ENCODE results near the gene CCR9. TPM values are rescaled to one million over a fixed set of nuclear protein-coding genes. Genes with fewer than 3 reads are reported as not detected.

CCR9 gene
- total and polyA plus RNA-seq, 7 experiments from 2014 or later: 0.31 to 0.66 (median 0.48) TPM; not detected in 1

GRCh38 chr3:45860481-45860880 is 25.9 kb upstream of the CCR9 start:
- no peak overlapping the region for H3K27ac ChIP-seq (ENCODE audit: low read depth, low read length)

GRCh38 chr3:45861043-45861719 is 25.2 kb upstream of the CCR9 start:
- Mint-ChIP-seq H3K27me3 (peaks cover 0 to 53% (median 11%) of the 10 kb centered on the region in 5 donors), H3K36me3 (peaks cover 0 to 16% (median 0%) of the 10 kb centered on the region in 5 donors), H3K27ac (peak overlapping the region in 2 of 9 donors; percentile 35 to 45), H3K9me3 (peaks cover 0 to 17% (median 5%) of the 10 kb centered on the region in 11 donors), H3K4me3 (peak overlapping the region in 4 of 10 donors; percentile 15 to 35 (median 20)), H3K4me1 (peaks cover 17 to 53% (median 41%) of the 10 kb centered on the region in 7 donors)
- Histone ChIP-seq H3K27ac (ENCODE audit: low read depth, low read length) (no peak overlapping the region), H3K4me3 (ENCODE audit: low read length) (no peak overlapping the region), H3K36me3 (ENCODE audit: control insufficient read depth in 2 of 3, insufficient read depth in 3 of 3, low read length in 3 of 3) (no peaks in the 10 kb centered on the region), H3K4me1 (ENCODE audit: control insufficient read depth in 2 of 2, insufficient read depth in 2 of 2, low read length in 2 of 2) (peaks cover 0 to 8% of the 10 kb centered on the region in 2 donors), H3K27me3 (ENCODE audit: control insufficient read depth in 2 of 2, insufficient read depth in 2 of 2, low read length in 2 of 2) (no peaks in the 10 kb centered on the region), H3K9me3 (ENCODE audit: control insufficient read depth in 2 of 3, low read length in 3 of 3) (peaks cover 0 to 4% (median 0%) of the 10 kb centered on the region in 3 experiments)
- POLR2A ChIA-PET: no interaction called here
- intact Hi-C loops (cut with micrococcal nuclease): no loop called here
- DNase-seq: no peak
- ATAC-seq: no peak
- CTCF ChIA-PET: no interaction called here

More at GRCh38 chr3:45860481-45860880, 25.9 kb upstream of the CCR9 start:
- H3K27me3 Mint-ChIP-seq: peaks cover 0 to 60% (median 11%) of the 10 kb centered on the region in 5 donors
- no peak overlapping the region for H3K4me3 Mint-ChIP-seq
- Histone ChIP-seq H3K36me3 (ENCODE audit: control insufficient read depth in 2 of 3, insufficient read depth in 3 of 3, low read length in 3 of 3) (no peaks in the 10 kb centered on the region), H3K27me3 (ENCODE audit: control insufficient read depth in 2 of 2, insufficient read depth in 2 of 2, low read length in 2 of 2) (no peaks in the 10 kb centered on the region), H3K4me1 (ENCODE audit: control insufficient read depth in 2 of 2, insufficient read depth in 2 of 2, low read length in 2 of 2) (peaks cover 0 to 8% of the 10 kb centered on the region in 2 donors), H3K4me3 (ENCODE audit: low read length) (no peak overlapping the region), H3K9me3 (ENCODE audit: control insufficient read depth in 2 of 3, low read length in 3 of 3) (peaks cover 0 to 4% (median 0%) of the 10 kb centered on the region in 3 experiments)
- H3K9me3 Mint-ChIP-seq: peaks cover 0 to 22% (median 5%) of the 10 kb centered on the region in 11 donors
- intact Hi-C loops (cut with micrococcal nuclease): no loop called here
- DNase-seq: no peak
- peak overlapping the region in 1 of 9 donors; percentile 35 for H3K27ac Mint-ChIP-seq
- H3K36me3 Mint-ChIP-seq: peaks cover 0 to 16% (median 0%) of the 10 kb centered on the region in 5 donors
- POLR2A ChIA-PET: no interaction called here
- peaks cover 20 to 56% (median 42%) of the 10 kb centered on the region in 7 donors for H3K4me1 Mint-ChIP-seq
- no peak for ATAC-seq
- CTCF ChIA-PET: no interaction called here

DNA sequence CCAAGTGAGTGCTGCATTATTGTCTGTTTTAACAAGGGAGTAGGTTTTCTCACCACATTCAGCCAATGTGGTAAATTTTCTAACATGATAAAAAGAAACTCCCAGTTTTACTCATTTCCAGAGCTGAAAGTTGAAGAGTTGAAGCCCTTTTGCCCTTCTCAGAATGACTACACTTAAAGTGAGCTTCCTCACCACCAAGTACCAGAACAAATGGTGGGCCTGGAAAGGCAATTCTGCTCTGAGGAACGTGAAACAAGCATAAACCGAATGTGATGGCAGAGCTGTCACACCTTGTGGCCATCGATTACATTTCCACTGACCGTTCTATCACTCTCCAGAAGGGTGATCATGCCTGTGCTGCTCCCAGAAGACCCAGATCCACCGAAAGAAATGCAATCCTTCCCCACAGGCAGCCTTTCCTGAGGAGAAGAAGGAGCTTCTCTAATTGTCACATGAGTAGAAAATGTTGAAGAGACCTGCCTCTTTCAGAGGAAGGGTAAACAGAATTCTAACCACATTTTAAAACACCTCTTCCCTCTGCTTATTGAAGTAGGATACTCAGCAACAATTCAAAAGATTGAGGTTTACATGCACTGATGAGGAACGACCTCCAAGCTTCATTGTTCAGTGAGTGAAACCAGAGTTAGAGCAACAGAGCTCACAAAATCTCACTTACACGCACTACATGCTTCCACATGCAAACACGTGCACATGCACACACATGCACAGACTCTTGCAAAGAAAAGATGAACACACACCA is 21.4 kb upstream of the CCR9 start:
- Histone ChIP-seq H3K27me3 (ENCODE audit: control insufficient read depth in 2 of 2, insufficient read depth in 2 of 2, low read length in 2 of 2) (no peaks in the 10 kb centered on the region), H3K36me3 (ENCODE audit: control insufficient read depth in 2 of 3, insufficient read depth in 3 of 3, low read length in 3 of 3) (no peaks in the 10 kb centered on the region), H3K4me1 (ENCODE audit: control insufficient read depth in 2 of 2, insufficient read depth in 2 of 2, low read length in 2 of 2) (peaks cover 13 to 21% of the 10 kb centered on the region in 2 donors), H3K9me3 (ENCODE audit: control insufficient read depth in 2 of 3, low read length in 3 of 3) (peaks cover 0 to 4% (median 0%) of the 10 kb centered on the region in 3 experiments), H3K4me3 (ENCODE audit: low read length) (no peak overlapping the region), H3K27ac (ENCODE audit: low read depth, low read length) (no peak overlapping the region)
- Mint-ChIP-seq H3K4me1 (peaks cover 24 to 58% (median 44%) of the 10 kb centered on the region in 7 donors), H3K4me3 (peak overlapping the region in 8 of 10 donors; percentile 25 to 63 (median 40)), H3K9me3 (peaks cover 0 to 15% (median 2%) of the 10 kb centered on the region in 11 donors), H3K27ac (peak overlapping the region in 4 of 9 donors; percentile 3 to 52 (median 44)), H3K36me3 (peaks cover 0 to 12% (median 0%) of the 10 kb centered on the region in 5 donors), H3K27me3 (peaks cover 0 to 58% (median 11%) of the 10 kb centered on the region in 5 donors)
- DNase-seq (peak in 8 of 9 donors; percentile 19 to 67 (median 46)), ATAC-seq (peak; percentile 30)
- POLR2A ChIA-PET: interaction anchor here (0.8 kb wide), 1 partner anchor 44 kb away, joined by 3 read pairs; no protein-coding TSS in a partner anchor
- CTCF ChIA-PET: no interaction called here
- intact Hi-C loops (cut with micrococcal nuclease): loop anchor here in 1 of 2 donors (1.0 kb wide), 1 partner anchor 23 kb away; the partner anchor contains the start of gene LZTFL1

DNA sequence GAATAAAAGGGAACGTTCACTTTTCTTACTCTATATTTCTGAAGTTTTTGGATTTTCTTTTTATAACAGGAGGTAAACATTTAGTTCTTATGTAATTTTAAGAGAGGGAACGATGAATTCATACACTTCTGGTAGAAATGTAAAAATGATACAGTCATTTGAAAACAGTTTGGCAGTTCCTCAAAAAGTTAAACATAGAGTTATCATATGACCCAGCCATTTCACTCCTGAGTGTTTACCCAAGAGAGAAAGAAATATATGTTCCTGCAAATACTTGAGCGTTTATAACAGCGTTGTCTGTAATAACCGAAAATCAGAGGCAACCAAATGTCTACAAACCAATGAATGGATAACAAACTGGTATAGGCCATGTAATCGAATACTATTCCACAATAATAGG is 20.8 kb upstream of the CCR9 start:
- peaks cover 0 to 15% (median 2%) of the 10 kb centered on the region in 11 donors for H3K9me3 Mint-ChIP-seq
- peak overlapping the region in 3 of 10 donors; percentile 25 to 43 (median 38) for H3K4me3 Mint-ChIP-seq
- H3K27me3 ChIP-seq (ENCODE audit: control insufficient read depth in 2 of 2, insufficient read depth in 2 of 2, low read length in 2 of 2): no peaks in the 10 kb centered on the region
- H3K9me3 ChIP-seq (ENCODE audit: control insufficient read depth in 2 of 3, low read length in 3 of 3): peaks cover 0 to 4% (median 0%) of the 10 kb centered on the region in 3 experiments
- DNase-seq: no peak
- ATAC-seq: no peak
- ChIA-PET CTCF (no interaction called here), POLR2A (interaction anchor here (0.8 kb wide), 1 partner anchor 43 kb away, joined by 3 read pairs; no protein-coding TSS in a partner anchor)
- intact Hi-C loops (cut with micrococcal nuclease): loop anchor here in 1 of 2 donors (1.0 kb wide), 1 partner anchor 23 kb away; the partner anchor contains the start of gene LZTFL1
- peaks cover 0 to 12% (median 0%) of the 10 kb centered on the region in 5 donors for H3K36me3 Mint-ChIP-seq
- no peak overlapping the region for H3K27ac ChIP-seq (ENCODE audit: low read depth, low read length)
- H3K4me3 ChIP-seq (ENCODE audit: low read length): no peak overlapping the region
- peak overlapping the region in 1 of 9 donors; percentile 52 for H3K27ac Mint-ChIP-seq
- H3K4me1 Mint-ChIP-seq: peaks cover 30 to 60% (median 46%) of the 10 kb centered on the region in 7 donors
- H3K4me1 ChIP-seq (ENCODE audit: control insufficient read depth in 2 of 2, insufficient read depth in 2 of 2, low read length in 2 of 2): peaks cover 19 to 27% of the 10 kb centered on the region in 2 donors
- H3K27me3 Mint-ChIP-seq: peaks cover 0 to 61% (median 11%) of the 10 kb centered on the region in 5 donors
- H3K36me3 ChIP-seq (ENCODE audit: control insufficient read depth in 2 of 3, insufficient read depth in 3 of 3, low read length in 3 of 3): no peaks in the 10 kb centered on the region

DNA sequence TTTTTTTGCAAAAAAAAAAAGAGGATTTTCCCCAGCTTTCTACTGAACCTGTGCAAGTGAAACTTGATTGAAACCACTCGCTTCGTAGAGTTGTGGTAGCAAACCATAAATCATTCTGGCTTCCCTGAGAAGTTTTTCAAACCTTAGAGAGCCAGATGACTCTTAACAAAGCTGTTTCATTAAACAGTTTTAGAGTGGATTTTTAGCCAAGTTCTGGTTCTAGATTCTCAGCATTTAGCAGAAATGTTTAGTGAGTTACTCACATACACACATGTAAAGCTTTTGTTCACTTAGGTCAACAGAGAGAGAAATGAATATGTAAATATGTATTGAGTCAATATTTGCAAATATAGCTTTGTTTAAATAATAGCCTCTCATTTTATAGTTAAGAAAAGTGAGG is 18.1 kb upstream of the CCR9 start:
- H3K4me3 ChIP-seq (ENCODE audit: low read length): no peak overlapping the region
- peaks cover 27 to 33% of the 10 kb centered on the region in 2 donors for H3K4me1 ChIP-seq (ENCODE audit: control insufficient read depth in 2 of 2, insufficient read depth in 2 of 2, low read length in 2 of 2)
- CTCF ChIA-PET: no interaction called here
- no peaks in the 10 kb centered on the region for H3K27me3 ChIP-seq (ENCODE audit: control insufficient read depth in 2 of 2, insufficient read depth in 2 of 2, low read length in 2 of 2)
- no peaks in the 10 kb centered on the region for H3K36me3 ChIP-seq (ENCODE audit: control insufficient read depth in 2 of 3, insufficient read depth in 3 of 3, low read length in 3 of 3)
- DNase-seq: no peak
- no peak overlapping the region for H3K27ac ChIP-seq (ENCODE audit: low read depth, low read length)
- ATAC-seq: no peak
- H3K4me3 Mint-ChIP-seq: no peak overlapping the region
- no peak overlapping the region for H3K27ac Mint-ChIP-seq
- peaks cover 0 to 65% (median 4%) of the 10 kb centered on the region in 5 donors for H3K27me3 Mint-ChIP-seq
- POLR2A ChIA-PET: no interaction called here
- peaks cover 0 to 10% (median 2%) of the 10 kb centered on the region in 11 donors for H3K9me3 Mint-ChIP-seq
- intact Hi-C loops (cut with micrococcal nuclease): no loop called here
- peaks cover 23 to 67% (median 49%) of the 10 kb centered on the region in 7 donors for H3K4me1 Mint-ChIP-seq
- H3K36me3 Mint-ChIP-seq: peaks cover 0 to 7% (median 0%) of the 10 kb centered on the region in 5 donors
- H3K9me3 ChIP-seq (ENCODE audit: control insufficient read depth in 2 of 3, low read length in 3 of 3): peaks cover 0 to 4% (median 0%) of the 10 kb centered on the region in 3 experiments

GRCh38 chr3:45868650-45869049 is 17.7 kb upstream of the CCR9 start:
- H3K9me3 Mint-ChIP-seq: peaks cover 0 to 8% (median 3%) of the 10 kb centered on the region in 11 donors
- no peak overlapping the region for H3K4me3 ChIP-seq (ENCODE audit: low read length)
- peaks cover 27 to 33% of the 10 kb centered on the region in 2 donors for H3K4me1 ChIP-seq (ENCODE audit: control insufficient read depth in 2 of 2, insufficient read depth in 2 of 2, low read length in 2 of 2)
- POLR2A ChIA-PET: interaction anchor here (0.6 kb wide), 1 partner anchor 1674 kb away, joined by 3 read pairs; no protein-coding TSS in a partner anchor
- intact Hi-C loops (cut with micrococcal nuclease): no loop called here
- peaks cover 0 to under 1% (median 0%) of the 10 kb centered on the region in 3 experiments for H3K9me3 ChIP-seq (ENCODE audit: control insufficient read depth in 2 of 3, low read length in 3 of 3)
- peak overlapping the region in 3 of 10 donors; percentile 11 to 44 (median 25) for H3K4me3 Mint-ChIP-seq
- no peaks in the 10 kb centered on the region for H3K36me3 ChIP-seq (ENCODE audit: control insufficient read depth in 2 of 3, insufficient read depth in 3 of 3, low read length in 3 of 3)
- H3K36me3 Mint-ChIP-seq: peaks cover 0 to 2% (median 1%) of the 10 kb centered on the region in 5 donors
- H3K27me3 ChIP-seq (ENCODE audit: control insufficient read depth in 2 of 2, insufficient read depth in 2 of 2, low read length in 2 of 2): no peaks in the 10 kb centered on the region
- peaks cover 0 to 63% (median under 1%) of the 10 kb centered on the region in 5 donors for H3K27me3 Mint-ChIP-seq
- peaks cover 23 to 63% (median 49%) of the 10 kb centered on the region in 7 donors for H3K4me1 Mint-ChIP-seq
- H3K27ac ChIP-seq (ENCODE audit: low read depth, low read length): no peak overlapping the region
- CTCF ChIA-PET: no interaction called here
- ATAC-seq (no peak), DNase-seq (no peak)
- peak overlapping the region in 4 of 9 donors; percentile 26 to 48 (median 39) for H3K27ac Mint-ChIP-seq

Data from naive thymus-derived CD4-positive, alpha-beta T cell (primary cell).